ENCODE measurements around the gene CDKL1.
A peak's percentile ranks its signal among the peaks of the same experiment; 100 is the strongest.
"Not testable (repeated sequence)": the region's sequence is repeated elsewhere in the genome, so short reads cannot be mapped to it uniquely, and the experiment has no call there.

The CDKL1 gene

GRCh38 chr14:50356283-50356682 is 40.4 kb downstream of the CDKL1 start:
- not testable (repeated sequence) for DNase-seq

- no peak for DNase-seq
These were observed 41.0 kb downstream of the CDKL1 start for GRCh38 chr14:50355692-50356091.

- DNase-seq, result no peak
These were observed 42.2 kb downstream of the CDKL1 start for GRCh38 chr14:50354527-50354926.

- DNase-seq, result no peak
These were observed 43.6 kb downstream of the CDKL1 start for GRCh38 chr14:50353126-50353525.

GRCh38 chr14:50352584-50352983 is 44.1 kb downstream of the CDKL1 start:
- DNase-seq, result no peak

- no peak for DNase-seq
These were observed 45.7 kb downstream of the CDKL1 start for GRCh38 chr14:50350975-50351374.

GRCh38 chr14:50348933-50349332 is 47.7 kb downstream of the CDKL1 start:
- no peak for DNase-seq

- no peak for DNase-seq
These were observed 49.2 kb downstream of the CDKL1 start for GRCh38 chr14:50347521-50347920.

- no peak for DNase-seq
These were observed 50.7 kb downstream of the CDKL1 start for GRCh38 chr14:50345846-50346422.

- no peak for DNase-seq
These were observed 51.7 kb downstream of the CDKL1 start for GRCh38 chr14:50344876-50345563.

GRCh38 chr14:50344116-50344775 is 52.4 kb downstream of the CDKL1 start:
- peak; percentile 86 for DNase-seq

GRCh38 chr14:50343434-50343833 is 53.2 kb downstream of the CDKL1 start:
- DNase-seq, result no peak

- DNase-seq, result peak; percentile 57
These were observed 54.2 kb downstream of the CDKL1 start for GRCh38 chr14:50342221-50343078.

- DNase-seq, result no peak
These were observed 55.7 kb downstream of the CDKL1 start for GRCh38 chr14:50340963-50341362.

GRCh38 chr14:50340045-50340444 is 56.6 kb downstream of the CDKL1 start:
- DNase-seq, result no peak

- no peak for DNase-seq
These were observed 57.4 kb downstream of the CDKL1 start for GRCh38 chr14:50339178-50339804.

- no peak for DNase-seq
These were observed 58.1 kb downstream of the CDKL1 start for GRCh38 chr14:50338587-50338986.

- peak; percentile 11 for DNase-seq
These were observed 60.5 kb downstream of the CDKL1 start for GRCh38 chr14:50335989-50336824.

- no peak for DNase-seq
These were observed 61.3 kb downstream of the CDKL1 start for GRCh38 chr14:50335389-50335788.

- no peak for DNase-seq
These were observed 62.5 kb downstream of the CDKL1 start for GRCh38 chr14:50334211-50334610.

GRCh38 chr14:50333014-50333509 is 63.6 kb downstream of the CDKL1 start:
- DNase-seq, result no peak

- DNase-seq, result no peak
These were observed 65.1 kb downstream of the CDKL1 start for GRCh38 chr14:50331596-50331995.

Data from activated CD4-positive, alpha-beta T cell treated with anti-CD3 and anti-CD28 coated beads for 48 hours (primary cell).